HCEC 1CT (cell line): ENCODE measurements around the gene WNT8B.
A peak's percentile ranks its signal among the peaks of the same experiment; 100 is the strongest.

Source experiments
- DNase-seq: peaks from one replicate; pipeline ENCODE4 v3.0.0-alpha.2; 2017

WNT8B gene, protein sequence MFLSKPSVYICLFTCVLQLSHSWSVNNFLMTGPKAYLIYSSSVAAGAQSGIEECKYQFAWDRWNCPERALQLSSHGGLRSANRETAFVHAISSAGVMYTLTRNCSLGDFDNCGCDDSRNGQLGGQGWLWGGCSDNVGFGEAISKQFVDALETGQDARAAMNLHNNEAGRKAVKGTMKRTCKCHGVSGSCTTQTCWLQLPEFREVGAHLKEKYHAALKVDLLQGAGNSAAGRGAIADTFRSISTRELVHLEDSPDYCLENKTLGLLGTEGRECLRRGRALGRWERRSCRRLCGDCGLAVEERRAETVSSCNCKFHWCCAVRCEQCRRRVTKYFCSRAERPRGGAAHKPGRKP

DNA sequence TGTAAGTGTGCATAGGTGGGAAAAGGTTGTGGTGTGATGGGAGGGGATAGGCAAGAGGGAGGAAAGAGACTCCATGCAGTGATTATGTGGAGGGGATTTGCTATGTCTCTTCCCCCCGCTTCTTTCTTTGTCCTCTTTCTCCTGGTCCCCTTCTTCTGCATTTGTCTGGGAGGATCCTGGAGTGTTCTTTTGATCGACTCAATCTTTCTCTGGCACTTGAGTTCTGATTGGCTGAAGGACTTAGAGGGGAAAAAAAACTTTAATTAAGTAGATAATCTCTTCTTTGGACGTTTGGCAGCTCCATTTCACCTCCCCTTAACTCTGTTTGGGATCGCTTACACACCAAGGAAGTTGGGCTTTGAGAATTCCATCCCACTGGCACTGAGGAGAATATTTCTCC is at the start of gene WNT8B:
TSS of gene WNT8B (plus strand) at position 301 of the 400 bp plus-strand sequence. CDS start 160 bp downstream, outside the sequence.
- no peak for DNase-seq

DNA sequence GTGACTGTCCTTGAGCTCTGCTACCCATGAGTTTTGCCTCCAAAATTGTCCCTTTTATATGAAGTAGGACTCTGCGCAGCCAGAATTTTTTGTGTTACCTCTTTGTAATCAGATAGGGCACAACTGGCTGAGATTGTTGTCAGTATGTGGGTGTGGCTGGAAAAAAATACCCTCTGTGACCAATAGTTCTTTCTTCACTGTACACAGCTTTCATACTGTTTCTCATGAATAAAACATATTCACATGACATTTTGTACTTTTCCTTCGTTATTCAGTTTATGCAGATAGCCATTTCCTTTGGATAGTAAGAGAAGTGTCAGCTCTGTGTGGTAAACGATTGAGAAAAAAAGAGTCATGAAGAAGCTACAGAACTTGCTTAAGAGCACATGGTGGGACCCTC is 49.6 kb upstream of the WNT8B start:
- DNase-seq = no peak

DNA sequence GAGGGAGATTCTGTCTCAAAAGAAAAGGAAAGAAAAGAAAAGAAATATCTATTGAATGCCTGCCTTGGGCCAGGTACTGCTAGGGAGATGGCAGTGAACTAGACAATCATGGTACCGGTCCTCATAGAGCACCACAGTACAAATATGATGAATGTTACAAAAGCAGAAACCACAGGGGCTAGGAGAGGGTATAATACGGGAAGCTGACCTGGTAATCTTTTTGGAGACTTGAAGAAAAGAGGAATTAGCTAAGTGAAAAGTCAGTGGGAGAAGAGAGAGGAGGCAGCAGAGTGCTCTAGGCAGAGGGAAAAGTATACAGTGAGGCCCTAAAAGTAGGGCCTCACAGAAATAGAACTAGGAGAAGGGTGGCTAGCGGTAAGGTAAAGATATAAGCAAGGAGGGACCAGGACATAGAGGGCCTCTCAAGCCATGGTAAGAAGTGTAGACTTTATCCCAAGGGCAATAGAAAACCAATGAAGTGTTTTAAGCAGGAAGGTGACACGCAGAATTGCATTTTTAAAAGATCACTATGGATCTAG is 42.8 kb upstream of the WNT8B start:
- no peak for DNase-seq

DNA sequence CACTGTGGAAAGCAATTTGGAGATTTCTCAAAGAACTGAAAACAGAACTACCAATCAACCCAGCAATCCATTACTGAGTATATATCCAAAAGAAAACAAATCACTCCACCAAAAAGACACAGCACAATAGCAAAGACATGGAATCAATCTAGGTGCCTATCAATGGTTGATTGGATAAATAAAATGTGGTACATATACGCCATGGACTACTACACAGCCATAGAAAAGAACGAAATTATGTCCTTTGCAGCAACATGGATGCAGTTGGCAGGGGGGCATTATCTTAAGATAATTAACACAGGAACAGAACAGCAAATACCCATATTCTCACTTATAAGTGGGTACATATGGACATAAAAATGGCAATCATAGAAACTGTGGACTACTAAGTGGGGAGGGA is 35.4 kb upstream of the WNT8B start:
- no peak for DNase-seq

DNA sequence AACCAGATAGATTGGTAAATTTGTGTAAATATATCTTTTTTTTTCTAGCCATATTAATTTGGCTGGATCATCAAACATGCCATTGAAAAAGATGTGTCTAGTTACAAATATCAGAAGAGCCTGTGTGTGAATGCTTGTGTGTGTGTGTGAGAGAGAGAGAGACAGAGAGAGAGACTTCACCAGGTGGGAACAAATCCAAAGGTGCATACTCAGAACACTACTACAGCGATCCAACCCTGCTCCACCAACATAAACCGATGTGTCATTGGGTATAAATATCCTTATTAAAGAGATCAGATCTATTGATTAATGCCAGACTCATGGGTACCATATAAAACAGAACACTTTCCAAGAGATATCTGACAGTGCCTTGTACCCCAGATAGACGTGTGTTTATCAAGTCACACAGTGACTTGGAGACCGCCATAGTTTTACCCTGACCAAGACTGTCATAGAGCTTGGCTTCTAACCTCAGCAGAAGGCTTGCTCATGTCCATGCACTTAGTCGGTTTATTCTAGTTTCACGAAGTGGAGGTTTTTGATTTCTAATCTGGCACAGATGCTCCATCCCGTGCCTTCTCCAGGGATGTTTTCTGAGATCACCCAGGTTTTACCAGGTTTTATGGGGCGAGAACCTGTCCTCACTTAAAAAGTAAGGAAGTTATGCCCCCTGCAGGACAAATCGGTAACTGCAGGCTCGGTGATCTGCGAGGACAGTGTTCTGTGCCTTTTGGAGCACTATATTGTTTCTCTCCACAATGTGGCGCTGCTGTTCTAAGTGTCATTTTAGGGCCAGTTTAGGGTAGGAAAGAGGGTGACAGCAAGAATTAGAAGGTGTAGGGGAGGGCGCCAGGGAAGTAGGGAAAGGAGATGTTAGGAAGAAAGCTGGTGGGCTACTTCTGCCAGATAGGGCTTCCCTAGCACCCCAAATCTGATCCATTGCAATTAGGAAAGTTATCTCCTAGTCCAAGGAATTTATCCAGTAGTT is 29.3 kb upstream of the WNT8B start:
- DNase-seq = peak; percentile 79

DNA sequence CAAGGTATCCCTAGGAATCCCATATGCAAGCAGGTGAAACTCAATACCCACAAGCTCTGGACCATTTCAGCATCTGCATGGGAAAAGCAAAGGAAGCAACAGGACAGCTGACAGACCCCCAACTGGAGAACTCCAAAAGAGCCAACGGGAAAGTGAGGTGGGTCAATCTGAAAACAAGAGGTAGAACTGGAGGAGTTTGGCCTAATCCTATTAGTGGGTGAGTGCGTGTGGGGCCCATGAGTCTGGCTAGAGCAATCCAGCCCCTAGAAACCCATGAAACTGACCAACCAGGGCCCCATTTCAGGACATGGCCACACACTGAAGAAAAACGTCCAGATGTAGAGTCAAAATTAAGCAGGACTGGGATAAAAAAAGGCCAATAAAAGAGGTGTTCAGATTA is 26.6 kb upstream of the WNT8B start:
- no peak for DNase-seq

DNA sequence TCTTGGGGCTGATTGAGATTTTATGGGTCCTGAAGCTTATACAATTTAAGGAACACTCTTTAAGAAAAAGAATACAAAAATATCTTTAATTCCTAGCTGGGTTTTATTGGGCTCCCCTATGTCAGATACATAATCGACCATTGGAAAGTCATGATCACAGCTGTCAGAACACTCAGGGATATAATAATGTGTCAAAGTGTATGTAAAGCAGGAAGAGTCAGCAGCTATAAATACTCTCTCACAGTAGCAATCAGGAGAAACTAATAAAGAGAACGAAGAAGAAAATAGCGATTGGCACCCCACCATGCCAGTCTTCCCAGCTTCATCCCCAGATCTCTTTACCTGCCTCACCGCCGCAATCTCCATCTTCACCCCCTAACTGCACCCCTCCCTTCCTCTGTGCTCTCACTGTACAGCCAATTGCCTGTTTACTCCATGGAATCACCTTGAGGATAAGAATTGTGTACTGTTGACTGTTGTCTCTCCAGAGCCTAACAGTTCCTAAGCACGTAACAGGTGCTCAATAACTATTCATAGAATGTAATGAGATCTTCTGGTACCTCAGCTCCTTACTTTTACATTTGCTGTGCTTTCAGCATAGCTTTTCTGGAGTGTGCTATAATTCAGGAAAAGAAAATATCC is 24.0 kb upstream of the WNT8B start:
- DNase-seq = no peak

DNA sequence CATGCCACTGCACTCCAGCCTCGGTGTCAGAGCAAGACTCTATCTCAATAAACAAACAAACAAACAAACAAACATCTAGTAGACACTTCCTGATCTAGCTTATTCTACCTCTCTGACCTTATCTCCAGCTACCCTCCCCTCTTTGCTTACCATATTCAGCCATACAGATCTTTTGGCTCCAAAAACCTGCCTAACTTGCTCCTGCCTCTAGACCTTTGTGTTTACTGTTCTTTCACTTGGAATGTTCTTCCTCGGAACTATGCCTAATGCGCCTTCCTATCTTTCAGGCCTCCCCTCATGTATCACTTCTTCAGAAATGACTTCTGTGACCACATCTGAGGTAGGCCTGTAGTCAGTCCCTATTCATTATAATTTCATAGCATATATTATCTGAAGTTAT is 20.3 kb upstream of the WNT8B start:
- no peak for DNase-seq

DNA sequence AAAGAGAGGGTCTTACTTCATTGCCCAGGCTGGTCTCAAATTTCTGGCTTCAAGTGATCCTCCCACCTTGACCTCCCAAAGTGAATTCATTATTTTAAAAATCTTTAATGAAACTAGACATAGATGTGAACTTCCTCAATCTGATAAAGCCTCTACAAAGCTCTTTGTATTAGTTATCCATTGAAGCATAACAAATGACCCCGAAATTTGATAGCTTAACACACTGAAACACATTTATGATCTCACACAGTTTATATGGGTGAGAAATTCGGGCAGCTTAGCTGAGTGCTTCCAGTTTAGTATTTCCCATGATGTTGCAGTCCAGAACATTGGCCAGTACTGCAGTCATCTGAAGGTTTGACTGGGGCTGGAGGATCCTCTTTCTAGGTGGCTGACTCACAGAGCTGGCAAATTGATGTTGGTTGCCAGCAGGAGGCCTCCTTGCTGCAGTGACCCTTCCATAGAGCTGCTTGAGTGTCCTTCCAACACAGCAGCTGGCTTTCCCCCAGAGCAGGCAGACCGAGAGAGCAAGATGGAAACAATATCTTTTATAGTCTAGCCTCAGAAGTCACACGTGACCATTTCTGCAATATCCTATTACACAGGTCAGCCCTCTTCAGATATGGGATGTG is 16.6 kb upstream of the WNT8B start:
- DNase-seq = peak; percentile 15

DNA sequence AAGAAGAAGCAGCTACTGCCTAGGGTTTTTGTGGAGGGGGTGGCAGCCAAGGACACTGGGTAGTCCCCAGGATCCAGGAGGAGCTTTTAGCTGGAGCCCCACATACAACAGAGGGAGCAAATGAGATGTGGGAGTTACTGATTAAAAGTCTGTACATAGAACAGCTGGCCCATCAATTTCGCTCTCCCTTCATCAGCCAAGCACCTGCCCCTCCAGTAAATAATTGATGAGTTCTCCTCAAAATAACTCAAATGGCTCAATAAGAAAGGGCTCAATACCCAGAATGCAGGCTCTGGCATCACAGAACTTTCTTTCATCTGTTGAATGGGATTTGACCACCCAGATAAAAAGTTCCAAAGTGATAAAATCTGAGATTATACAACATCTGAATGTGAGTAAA is 15.1 kb upstream of the WNT8B start:
- no peak for DNase-seq

DNA sequence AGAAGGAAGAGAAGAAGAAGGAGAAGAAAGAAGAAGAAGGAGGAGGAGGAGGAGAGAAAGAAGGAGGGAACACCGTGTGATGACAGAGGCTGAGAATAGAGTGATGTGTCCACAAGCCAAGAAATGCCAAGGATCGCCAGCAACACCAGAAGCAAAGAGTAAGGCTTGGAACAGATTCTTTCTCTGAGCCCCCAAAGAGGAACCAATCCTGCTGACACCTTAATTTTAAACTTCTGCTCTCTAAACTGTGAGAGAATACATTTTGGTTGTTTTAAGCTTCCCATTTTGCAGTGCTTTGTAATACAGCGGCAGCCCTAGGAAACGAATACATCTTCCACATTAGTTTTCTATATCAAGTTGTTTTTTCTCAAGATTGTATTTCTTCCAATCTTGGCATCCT is 13.9 kb upstream of the WNT8B start:
- no peak for DNase-seq

DNA sequence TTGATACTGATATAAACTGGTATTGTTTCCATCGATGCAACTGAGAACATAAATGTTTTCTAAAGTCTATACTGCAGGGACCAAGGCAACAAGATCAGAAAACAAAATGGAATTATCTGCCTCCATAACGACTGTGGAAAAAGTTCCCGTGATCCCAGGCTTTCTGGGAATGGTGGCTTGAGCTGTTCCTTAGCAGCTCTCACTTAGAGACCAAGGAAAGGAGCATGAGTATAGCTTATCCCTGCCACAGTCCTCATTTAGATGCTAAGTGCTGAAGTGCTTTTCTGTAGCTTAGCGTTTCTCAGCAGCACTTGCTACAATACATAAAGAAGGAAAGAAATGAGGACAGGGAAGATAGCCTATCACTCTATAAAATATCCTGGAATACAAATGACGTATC is 5.5 kb downstream of the WNT8B start:
- DNase-seq = no peak

DNA sequence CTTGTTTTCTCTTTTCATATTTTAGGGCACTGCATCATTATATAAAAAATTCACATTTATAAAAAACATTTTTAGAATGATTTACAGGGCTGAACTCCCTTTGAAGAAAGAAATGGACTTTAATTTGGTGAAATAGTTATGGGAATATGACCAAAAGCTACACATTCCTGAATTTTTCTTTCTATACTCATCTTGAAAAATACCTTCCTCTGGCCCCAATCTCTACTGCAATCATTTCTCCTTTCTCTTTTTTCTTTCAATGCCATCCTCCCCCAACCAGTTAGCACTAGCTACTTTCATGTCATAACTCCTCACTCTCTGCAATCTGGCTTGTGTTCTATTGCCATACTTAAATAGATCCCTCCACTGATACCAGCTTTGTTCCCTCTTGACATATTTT is 6.2 kb downstream of the WNT8B start:
- no peak for DNase-seq

DNA sequence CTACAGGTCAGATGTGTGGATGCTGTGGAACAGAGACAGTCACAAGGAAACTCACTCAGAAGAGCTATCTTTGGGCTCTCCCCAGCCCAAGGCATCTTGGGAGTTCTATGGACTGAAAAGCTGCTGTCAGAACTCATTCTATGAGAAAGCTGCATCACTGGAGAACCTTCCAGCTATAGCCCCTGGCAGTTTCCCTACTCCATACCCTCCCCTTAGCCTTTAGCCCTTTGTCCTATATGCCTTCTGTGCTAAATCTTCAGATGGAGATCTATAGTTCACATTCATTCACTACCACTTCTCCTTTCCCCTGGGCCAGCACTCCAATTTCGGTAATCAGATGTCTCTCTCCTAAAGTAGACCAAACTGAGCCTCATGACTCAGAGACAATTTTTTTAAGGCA is 6.9 kb downstream of the WNT8B start:
- no peak for DNase-seq

DNA sequence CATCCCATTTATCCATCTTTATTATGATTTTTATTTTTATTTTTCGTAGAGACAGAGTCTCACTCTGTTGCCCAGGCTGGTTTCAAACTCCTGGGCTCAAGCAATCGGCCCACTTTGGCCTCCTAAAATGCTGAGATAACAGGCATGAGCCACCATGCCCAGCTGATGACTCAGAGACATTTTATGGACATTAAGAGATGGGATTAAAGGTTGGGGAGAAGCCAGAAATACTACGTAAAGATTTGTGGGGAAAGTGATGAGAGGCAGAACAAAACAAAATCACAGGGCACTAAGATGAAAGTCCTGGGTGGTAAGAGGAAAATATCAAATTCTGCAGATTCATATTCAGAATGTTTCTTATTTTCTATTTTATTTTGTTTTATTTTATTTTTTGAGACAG is 7.6 kb downstream of the WNT8B start:
- no peak for DNase-seq

DNA sequence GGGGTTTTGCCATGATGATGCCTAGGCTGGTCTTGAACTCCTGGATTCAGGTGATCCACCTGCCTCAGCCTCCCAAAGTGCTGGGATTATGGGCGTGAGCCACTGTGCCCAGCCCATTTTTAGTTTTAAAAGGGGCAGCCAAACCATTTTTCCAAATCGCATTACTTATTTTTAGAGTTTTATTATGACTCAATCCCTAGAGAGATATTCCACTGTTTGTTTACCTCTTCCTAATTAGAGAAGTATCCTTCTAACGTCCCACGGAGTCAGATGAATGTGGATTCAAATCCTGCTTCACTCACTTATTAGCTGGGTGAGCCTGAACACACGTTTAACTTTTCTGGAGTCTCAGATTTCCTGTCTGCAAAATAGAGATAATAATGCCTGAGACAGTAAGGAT is 15.2 kb downstream of the WNT8B start:
- no peak for DNase-seq

DNA sequence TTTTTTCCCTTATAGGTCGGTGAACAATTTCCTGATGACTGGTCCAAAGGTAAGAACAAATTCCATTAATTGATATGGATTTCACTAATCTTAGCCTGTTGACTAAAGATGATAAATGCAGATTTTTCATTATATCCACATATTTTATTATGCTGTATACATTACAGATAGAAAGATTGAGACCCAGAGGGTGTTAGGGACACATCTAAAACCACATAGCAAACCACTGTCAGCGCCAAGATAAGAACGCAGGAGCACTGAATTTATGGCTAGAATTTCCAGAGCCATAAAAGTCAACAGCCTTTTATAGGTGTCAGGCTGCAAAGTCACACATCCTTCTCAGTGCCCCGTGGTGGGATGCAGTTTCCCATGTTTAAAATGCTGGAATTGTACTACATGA is 16.2 kb downstream of the WNT8B start:
- DNase-seq = no peak

DNA sequence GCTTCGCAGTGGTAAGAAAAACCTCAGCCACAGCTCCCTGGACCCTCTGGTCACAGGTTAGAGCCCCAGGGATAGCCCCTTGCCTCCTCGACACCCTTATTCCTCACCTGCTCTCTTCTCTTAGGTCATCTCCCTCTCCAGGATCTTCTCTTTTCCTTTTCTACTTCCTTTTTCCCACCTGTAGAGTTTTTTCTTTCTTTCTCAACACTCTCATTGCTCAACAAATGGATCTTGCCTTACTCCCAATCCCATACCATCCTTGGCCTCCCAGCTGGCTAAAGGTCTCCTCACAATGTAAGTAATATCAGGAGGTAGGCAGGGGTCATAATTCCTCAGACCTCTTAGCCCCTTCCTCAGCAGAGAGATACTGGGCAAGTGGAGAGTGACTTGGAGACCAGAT is 17.2 kb downstream of the WNT8B start:
- DNase-seq = no peak

DNA sequence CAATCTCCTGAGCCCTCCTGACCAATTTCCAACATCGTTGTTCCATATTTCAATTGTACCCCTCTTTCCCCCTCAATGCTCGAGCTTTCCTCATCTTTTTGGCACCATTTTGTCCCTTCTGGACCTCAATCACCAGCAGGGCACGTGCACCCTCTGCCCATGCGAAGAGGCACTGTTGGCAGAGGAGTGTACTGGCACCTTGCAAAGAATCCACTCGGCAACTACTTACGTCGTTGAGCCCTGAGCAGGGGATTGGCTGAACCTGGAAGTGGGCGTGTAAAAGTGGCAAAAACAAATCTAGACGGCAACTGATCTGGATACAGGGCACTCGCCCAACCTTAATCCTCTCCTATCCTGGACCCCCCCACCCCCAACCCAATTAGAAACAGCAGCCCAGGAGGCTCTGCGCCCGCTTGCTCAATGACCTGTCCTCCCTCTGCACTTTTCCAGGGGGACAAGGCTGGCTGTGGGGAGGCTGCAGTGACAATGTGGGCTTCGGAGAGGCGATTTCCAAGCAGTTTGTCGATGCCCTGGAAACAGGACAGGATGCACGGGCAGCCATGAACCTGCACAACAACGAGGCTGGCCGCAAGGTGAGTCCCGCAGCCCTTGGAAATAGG is 18.8 kb downstream of the WNT8B start:
- DNase-seq = peak; percentile 74

DNA sequence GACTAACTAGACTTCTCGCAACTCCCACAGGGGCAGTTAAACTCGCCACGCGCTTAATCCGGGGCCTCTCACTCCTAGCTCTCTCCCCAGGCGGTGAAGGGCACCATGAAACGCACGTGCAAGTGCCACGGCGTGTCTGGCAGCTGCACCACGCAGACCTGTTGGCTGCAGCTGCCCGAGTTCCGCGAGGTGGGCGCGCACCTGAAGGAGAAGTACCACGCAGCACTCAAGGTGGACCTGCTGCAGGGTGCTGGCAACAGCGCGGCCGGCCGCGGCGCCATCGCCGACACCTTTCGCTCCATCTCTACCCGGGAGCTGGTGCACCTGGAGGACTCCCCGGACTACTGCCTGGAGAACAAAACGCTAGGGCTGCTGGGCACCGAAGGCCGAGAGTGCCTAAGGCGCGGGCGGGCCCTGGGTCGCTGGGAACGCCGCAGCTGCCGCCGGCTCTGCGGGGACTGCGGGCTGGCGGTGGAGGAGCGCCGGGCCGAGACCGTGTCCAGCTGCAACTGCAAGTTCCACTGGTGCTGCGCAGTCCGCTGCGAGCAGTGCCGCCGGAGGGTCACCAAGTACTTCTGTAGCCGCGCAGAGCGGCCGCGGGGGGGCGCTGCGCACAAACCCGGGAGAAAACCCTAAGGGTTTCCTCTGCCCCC is 19.5 kb downstream of the WNT8B start:
- peak; percentile 63 for DNase-seq

DNA sequence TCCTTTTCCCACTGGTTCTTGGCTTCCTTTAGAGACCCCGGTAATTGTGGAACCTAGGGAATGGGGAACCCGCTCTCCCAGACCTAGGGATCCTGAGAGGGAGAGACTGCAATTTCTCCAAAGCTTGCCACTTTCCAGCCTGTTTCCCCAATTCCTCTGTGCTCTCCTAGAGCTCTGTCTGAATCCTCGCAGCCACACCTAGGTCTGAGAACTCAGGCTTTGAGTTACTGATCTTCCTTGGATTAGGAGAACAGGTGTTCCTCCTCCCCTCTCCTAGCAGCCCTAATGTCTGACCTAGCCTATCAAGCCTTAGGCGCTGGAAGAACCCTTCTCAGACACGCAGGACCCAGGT is 20.0 kb downstream of the WNT8B start:
- no peak for DNase-seq
